ENCODE results near the gene EFNA3.

The EFNA3 gene

GRCh38 chr1:155136748-155137147 lies 58.1 kb downstream of the EFNA3 start:
- H3K27me3 ChIP-seq (ENCODE audit: insufficient read depth, low read length) = no peaks in the 10 kb centered on the region
- H3K4me3 ChIP-seq (ENCODE audit: low read depth, low read length) = peak overlapping the region; percentile 82
- peaks cover 33% of the 10 kb centered on the region for H3K79me2 ChIP-seq (ENCODE audit: control insufficient read depth, insufficient read depth, low read length, unreplicated experiment)
- H3K4me1 ChIP-seq (ENCODE audit: control insufficient read depth, insufficient read depth, low read length, unreplicated experiment) = peaks cover 26% of the 10 kb centered on the region
- peaks cover 3% of the 10 kb centered on the region; the same call in 1 of the 2 replicates for H3K36me3 ChIP-seq (ENCODE audit: insufficient read depth, low read length)
- no peak overlapping the region for H2AFZ ChIP-seq (ENCODE audit: low read length, unreplicated experiment)
- peak overlapping the region; percentile 96 for H3K27ac ChIP-seq (ENCODE audit: low read depth, low read length)
